Colonic mucosa (tissue), 4 donors: ENCODE measurements around the gene THSD7B. TPM values are rescaled to one million over a fixed set of nuclear protein-coding genes. Genes with fewer than 3 reads are reported as not detected.
"Not testable (repeated sequence)": the region's sequence is repeated elsewhere in the genome, so short reads cannot be mapped to it uniquely, and the experiment has no call there.

ENCODE experiments used
- DNase-seq: peaks from one replicate; pipeline ENCODE4 v3.0.0-alpha.2; 2020
- H3K27ac ChIP-seq: fragments of 200-600 bp; one replicate; pipeline ENCODE4 v1.8.0; 2021
- H3K27me3 ChIP-seq: fragments of 200-600 bp; one replicate; pipeline ENCODE4 v1.8.0; 2021
- H3K36me3 ChIP-seq: fragments of 200-600 bp; one replicate; pipeline ENCODE4 v1.8.0; 2021
- H3K4me1 ChIP-seq: fragments of 200-600 bp; one replicate; pipeline ENCODE4 v1.8.0; 2021; ENCODE audit warnings: mild to moderate bottlenecking
- H3K4me3 ChIP-seq: fragments of 200-600 bp; one replicate; pipeline ENCODE4 v1.8.0; 2021
- H3K9ac ChIP-seq, 2 donors: one replicate each; pipeline ENCODE4 v1.7.0; 2013; ENCODE audit warnings: control low read depth in 2 of 2, low read depth in 2 of 2, low read length in 2 of 2
- H3K9me3 ChIP-seq: fragments of 200-600 bp; one replicate; pipeline ENCODE4 v1.8.0; 2021
- intact Hi-C: fragments of 100-400 bp; cut with DNase I; formaldehyde crosslinking; loops from one replicate; pipeline ENCODE4 v1.14.1; 2022
- total RNA-seq, 2 donors: library from RNA; stranded (reverse); fragmentation: NEBNext Ultra II Directional in 1 of 2; extraction: Animal tissue kit (Norgen Biotek cat#: 25700) in 1 of 2; gene quantifications; one replicate each; pipeline ENCODE4 v1.2.1, GENCODE V29; 2021
- TF ChIP-seq, protein P1 (sequence below): fragments of 200-600 bp; IDR thresholded peaks from one replicate; pipeline ENCODE4 v1.8.0; 2022; ENCODE audit warnings: antibody characterized with exemption, mild to moderate bottlenecking
- donor health status: healthy.
- donor health status: DM: no; HTN: no; CAD: no.
- donor health status: DM: no; HTN: no; CAD: no.

The THSD7B gene
- total RNA-seq, 2 donors from 2014 or later: 0.05 to 0.29 TPM

GRCh38 chr2:137570484-137570883 lies 805.1 kb downstream of the THSD7B start:
- H3K4me3 ChIP-seq: no peak overlapping the region
- no peaks in the 10 kb centered on the region for H3K9me3 ChIP-seq
- TF ChIP-seq, protein P1, sequence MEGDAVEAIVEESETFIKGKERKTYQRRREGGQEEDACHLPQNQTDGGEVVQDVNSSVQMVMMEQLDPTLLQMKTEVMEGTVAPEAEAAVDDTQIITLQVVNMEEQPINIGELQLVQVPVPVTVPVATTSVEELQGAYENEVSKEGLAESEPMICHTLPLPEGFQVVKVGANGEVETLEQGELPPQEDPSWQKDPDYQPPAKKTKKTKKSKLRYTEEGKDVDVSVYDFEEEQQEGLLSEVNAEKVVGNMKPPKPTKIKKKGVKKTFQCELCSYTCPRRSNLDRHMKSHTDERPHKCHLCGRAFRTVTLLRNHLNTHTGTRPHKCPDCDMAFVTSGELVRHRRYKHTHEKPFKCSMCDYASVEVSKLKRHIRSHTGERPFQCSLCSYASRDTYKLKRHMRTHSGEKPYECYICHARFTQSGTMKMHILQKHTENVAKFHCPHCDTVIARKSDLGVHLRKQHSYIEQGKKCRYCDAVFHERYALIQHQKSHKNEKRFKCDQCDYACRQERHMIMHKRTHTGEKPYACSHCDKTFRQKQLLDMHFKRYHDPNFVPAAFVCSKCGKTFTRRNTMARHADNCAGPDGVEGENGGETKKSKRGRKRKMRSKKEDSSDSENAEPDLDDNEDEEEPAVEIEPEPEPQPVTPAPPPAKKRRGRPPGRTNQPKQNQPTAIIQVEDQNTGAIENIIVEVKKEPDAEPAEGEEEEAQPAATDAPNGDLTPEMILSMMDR: no peak
- intact Hi-C loops: no loop called here
- no peaks in the 10 kb centered on the region for H3K36me3 ChIP-seq
- no peak overlapping the region for H3K9ac ChIP-seq
- H3K27ac ChIP-seq: no peak overlapping the region
- no peaks in the 10 kb centered on the region for H3K4me1 ChIP-seq
- DNase-seq: no peak
- H3K27me3 ChIP-seq: no peaks in the 10 kb centered on the region

GRCh38 chr2:137587834-137588233 lies 822.5 kb downstream of the THSD7B start:
- H3K4me3 ChIP-seq, H3K9me3 ChIP-seq, H3K9ac ChIP-seq, H3K36me3 ChIP-seq, H3K4me1 ChIP-seq, DNase-seq, intact Hi-C loops, H3K27me3 ChIP-seq, H3K27ac ChIP-seq: not testable (repeated sequence)

DNA sequence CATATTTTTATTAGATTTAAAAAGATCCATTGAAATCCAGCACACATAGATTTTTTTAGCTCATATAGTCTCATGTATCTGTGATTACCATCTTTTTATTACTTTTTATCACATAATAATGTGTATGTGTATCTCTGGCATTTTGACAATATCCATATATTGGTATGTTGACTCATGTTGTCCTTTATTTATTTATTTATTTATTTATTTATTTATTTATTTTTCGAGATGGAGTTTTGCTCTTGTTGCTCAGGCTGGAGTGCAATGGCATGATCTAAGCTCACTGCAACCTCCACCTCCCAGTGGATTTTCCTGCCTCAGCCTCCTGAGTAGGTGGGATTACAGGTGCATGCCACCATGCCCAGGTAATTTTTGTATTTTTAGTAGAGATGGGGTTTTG lies 823.2 kb downstream of the THSD7B start:
- H3K4me1 ChIP-seq, intact Hi-C loops, H3K4me3 ChIP-seq: not testable (repeated sequence)

DNA sequence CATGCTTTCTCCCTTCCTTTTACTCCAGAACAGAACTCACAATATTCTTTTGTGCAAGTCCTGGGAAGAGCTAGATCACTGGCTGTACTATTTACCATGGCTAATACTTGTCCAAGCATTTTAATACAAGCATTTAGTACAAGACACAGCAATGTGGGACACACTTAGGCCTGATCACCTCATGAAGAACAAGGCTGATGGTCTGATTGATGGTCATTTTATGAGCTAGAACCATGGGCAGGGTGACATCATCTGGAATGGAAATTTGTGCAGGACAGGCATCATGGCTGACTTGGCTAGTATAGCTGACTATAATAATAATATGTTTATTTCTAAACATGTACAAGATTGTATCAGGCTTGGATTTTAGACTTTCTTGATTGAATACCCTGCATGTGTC lies 824.8 kb downstream of the THSD7B start:
- Histone ChIP-seq H3K27me3 (no peaks in the 10 kb centered on the region), H3K9me3 (no peaks in the 10 kb centered on the region), H3K9ac (no peak overlapping the region), H3K4me1 (no peaks in the 10 kb centered on the region), H3K27ac (no peak overlapping the region), H3K36me3 (no peaks in the 10 kb centered on the region), H3K4me3 (no peak overlapping the region)
- intact Hi-C loops: no loop called here
- no peak for DNase-seq
- TF ChIP-seq, protein P1: no peak

More for the DNA sequence above, 823.2 kb downstream of the THSD7B start:
- not testable (repeated sequence) for DNase-seq, H3K36me3 ChIP-seq, H3K9me3 ChIP-seq, H3K27ac ChIP-seq, H3K9ac ChIP-seq, H3K27me3 ChIP-seq

DNA sequence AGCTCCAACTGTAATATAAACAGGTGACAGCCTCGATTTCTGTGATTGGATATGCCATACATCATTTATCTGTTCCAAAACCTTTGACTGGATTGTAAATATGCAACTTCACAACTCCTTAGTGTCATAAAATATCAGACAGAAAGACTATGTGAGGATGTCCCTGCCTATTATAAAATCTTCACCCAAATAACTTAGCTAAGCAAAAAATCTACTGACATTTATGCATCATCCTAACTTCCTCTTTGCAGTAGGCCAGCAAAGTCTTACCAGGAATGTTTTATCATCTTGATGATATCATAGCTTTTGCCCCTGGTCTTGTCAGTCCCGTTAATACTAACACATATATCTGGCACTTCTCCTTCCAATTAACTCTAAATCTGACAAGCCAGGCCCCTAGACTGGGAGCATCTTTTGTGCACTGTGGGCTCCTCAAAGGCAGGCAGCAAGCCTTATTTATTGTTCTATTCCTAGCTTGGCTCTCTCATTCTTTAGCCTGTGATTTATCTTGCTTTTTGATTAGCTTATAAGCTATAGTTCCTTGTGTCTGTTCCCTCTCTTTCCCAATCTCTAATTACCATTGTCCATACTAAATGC lies 842.5 kb downstream of the THSD7B start:
- no peak overlapping the region for H3K4me3 ChIP-seq
- no peaks in the 10 kb centered on the region for H3K9me3 ChIP-seq
- H3K4me1 ChIP-seq: no peaks in the 10 kb centered on the region
- H3K27ac ChIP-seq: no peak overlapping the region
- no peaks in the 10 kb centered on the region for H3K36me3 ChIP-seq
- no peaks in the 10 kb centered on the region for H3K27me3 ChIP-seq
- H3K9ac ChIP-seq: no peak overlapping the region
- TF ChIP-seq, protein P1: no peak
- DNase-seq: no peak
- intact Hi-C loops: no loop called here

DNA sequence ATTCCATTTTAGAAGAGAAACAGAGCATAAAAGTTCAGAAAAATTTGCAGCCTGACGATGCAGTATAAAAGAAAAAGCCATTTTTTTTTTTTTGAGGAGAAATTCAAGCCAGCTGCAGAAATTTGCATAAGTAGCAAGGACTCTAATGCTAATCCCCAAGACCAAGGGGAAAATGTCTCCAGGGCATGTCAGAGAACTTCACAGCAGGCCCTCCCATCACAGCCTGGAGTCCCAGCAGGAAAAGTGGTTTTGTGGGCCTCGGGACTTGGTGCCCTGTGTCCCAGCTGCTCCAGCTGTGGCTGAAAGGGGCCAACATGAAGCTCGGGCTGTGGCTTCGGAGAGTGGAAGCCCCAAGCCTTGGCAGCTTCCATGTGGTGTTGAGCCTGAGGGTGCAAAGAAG lies 873.6 kb downstream of the THSD7B start:
- intact Hi-C loops: no loop called here

More for the DNA sequence above, 873.6 kb downstream of the THSD7B start:
- no peaks in the 10 kb centered on the region for H3K4me1 ChIP-seq
- no peaks in the 10 kb centered on the region for H3K9me3 ChIP-seq
- no peaks in the 10 kb centered on the region for H3K27me3 ChIP-seq
- no peak for DNase-seq
- TF ChIP-seq, protein P1: no peak
- no peak overlapping the region for H3K9ac ChIP-seq
- H3K4me3 ChIP-seq: no peak overlapping the region
- H3K36me3 ChIP-seq: no peaks in the 10 kb centered on the region
- H3K27ac ChIP-seq: no peak overlapping the region
